GM21515 (cell line): ENCODE measurements around the gene CCDC91.
"Not testable (repeated sequence)": the region's sequence is repeated elsewhere in the genome, so short reads cannot be mapped to it uniquely, and the experiment has no call there.

Experiments
- ATAC-seq: cut with Tn5 transposase; IDR thresholded peaks from one replicate; pipeline ENCODE4 v1.9.1; 2021; ENCODE audit not compliant: unreplicated experiment

CCDC91 gene

DNA sequence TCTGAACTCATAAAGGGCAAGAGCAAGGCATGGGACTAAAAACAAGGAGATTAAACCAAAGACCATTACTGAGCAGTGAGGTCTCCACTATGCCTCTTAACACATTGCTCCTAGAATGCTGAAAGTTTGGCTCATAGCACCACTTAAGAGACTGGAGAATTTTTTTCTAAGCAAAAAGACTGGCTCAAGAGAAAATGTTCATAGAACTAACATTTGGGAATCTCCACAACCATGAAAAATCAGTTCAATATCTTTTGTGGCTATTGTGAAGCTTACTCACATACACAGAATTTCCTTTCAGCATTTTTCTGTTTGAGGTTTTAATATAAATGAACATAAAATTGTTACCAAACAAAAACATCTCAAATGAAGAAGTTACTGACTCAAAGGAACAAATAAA lies 255.8 kb downstream of the CCDC91 start:
- ATAC-seq, result no peak

DNA sequence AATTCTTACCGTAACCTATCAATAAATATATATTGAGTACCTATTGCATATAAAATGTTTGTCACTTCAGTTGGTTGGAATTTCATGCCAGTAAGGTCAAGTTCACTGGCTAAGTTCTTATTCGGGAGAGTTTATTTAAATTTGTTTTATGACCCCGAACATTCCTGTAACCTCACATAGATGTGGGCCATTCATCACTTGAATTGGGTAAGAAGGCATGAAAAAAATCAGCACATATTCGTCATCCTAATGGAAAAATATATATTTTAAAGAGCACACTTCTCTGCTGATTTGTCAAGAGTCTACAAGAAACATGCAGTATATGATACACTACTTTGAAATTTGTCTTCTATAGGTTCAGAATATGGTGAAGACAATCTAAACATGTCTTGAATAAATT lies 263.4 kb downstream of the CCDC91 start:
- no peak for ATAC-seq

DNA sequence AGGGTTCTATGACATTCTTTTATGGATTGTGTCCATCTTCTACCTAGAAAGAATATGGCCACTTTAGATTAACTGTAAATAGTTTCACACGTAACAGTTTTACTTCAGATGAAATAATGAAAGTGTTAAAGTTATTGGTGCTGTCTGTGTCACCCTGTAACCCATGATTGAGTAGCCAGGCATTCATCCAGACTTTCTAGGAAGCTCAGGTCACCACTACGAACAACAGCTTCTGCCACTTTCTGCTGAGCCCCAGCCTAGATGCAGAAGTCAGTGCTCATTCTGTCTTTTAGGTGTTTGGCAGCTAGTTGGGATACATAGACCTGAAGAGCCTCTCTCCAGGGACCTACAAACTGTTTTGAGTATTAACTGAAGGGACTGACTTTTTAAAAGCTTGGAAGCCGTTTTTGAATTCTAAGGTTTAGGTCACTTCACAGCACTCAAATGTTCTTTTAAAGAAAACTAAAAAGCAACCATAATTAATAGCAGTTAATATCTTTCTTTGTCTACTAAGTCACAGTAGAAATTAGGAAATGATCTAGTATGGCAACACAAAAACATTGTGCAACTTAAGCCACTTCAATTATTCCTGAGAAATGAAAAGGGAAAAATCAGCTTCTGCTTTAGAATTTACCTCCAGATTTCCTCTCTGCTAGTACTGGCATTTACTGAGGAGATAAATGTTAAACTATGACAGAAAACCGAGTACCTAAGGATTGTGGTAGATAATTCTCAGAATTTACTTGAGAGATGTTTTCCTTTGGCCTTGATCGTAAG lies 266.9 kb downstream of the CCDC91 start:
- no peak for ATAC-seq

DNA sequence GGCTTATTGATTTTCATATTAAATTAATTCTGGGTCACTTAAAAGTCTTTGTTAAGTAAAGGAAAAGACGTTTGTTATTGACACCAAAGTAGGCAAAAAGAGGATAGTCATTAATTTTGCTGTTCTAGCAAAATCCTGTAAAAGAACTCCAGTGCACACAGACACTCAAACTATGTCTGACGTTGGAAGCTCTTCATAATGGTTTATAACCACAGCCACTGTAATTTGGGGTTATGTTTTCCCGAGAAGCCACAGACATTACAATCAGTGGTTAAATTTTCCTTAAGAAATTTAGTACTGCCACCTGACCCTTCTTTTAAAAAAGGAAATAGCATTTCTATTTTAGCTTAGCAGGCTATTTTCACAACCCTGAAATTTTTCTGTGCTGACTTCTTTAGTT lies 267.5 kb downstream of the CCDC91 start:
- ATAC-seq, result no peak

DNA sequence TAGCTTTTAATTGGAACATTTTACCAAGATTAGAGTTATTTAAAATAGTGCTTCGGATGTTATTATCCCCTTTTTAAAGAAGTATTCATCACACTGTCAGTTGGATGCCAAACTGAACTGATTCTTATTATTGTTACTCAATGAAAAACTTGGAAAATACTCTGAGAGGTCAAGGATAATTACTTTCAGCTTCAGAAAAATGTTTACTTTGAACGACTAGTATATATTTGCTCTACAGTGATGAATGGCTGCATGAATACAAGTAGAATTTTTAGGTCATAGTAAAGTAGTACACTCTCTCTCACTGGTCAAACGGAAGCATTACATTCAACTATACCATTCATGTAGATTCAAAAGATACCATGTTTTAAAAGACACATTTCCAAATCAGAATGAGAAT lies 269.2 kb downstream of the CCDC91 start:
- ATAC-seq, result no peak

DNA sequence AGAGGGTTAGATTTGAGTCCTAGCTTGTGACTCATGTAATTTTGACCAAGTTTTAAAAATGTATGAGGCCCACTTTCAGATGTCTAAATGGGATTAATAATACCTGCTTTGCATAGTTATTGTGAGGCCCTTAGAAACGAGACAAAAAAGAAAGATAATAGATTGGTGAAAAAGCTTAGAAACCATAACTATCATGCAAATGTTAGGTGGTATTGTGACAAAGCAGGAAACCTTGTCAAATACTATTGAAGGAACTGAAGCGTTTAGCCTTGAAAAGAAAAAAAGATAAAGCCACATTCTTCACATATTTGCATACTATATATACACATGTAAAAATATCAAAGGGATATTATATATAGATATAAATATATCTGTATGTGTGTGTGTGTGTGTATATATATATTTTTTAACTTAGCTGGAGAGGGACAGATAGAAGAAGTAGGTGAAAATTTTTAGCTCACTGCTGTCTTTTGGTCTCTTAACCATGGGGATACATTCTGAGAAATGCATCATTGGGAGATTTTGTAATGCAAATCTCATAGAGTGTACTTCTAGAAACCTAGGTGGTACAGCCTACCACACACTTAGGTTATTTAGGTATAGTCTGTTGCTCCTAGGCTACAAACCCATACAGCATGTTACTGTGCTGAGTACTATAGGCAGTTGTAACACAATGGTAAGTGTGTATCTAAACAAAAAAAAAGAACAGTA lies 270.3 kb downstream of the CCDC91 start:
- ATAC-seq, result peak; percentile 59

DNA sequence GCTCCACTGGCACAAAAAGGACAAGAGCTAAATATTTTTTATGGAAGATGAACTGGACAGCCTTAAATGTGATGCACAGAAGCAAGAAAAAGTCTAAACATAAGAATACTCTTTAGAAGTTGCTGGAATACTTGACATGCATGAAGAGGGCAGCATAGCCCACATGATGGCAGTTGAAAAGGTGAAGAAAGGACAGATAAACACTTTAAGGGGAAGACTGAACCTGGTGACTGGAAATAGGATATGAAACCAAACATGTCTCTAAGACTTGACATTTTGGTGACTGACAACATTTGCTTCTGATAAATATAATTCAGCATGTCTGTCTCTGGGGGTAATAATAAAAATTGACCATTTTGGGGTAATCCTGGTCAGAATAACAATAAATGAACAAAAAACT lies 273.1 kb downstream of the CCDC91 start:
- no peak for ATAC-seq

DNA sequence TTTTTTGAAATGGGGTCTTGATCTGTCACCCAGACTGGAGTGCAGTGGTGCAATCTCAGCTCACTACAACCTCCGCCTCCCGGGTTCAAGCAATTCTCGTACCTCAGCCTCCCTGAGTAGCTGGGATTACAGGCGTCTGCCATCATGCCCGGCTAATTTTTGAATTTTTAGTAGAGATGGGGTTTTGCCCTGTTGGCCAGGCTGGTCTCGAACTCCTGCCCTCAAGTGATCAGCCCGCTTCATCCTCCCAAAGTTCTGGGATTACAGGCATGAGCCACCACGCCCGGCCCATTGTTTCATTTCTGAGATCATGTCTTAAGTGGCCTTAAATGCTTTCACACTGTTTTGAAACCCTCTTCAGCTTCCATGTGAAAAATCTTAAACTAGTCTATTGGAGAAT lies 281.5 kb downstream of the CCDC91 start:
- ATAC-seq, result not testable (repeated sequence)

DNA sequence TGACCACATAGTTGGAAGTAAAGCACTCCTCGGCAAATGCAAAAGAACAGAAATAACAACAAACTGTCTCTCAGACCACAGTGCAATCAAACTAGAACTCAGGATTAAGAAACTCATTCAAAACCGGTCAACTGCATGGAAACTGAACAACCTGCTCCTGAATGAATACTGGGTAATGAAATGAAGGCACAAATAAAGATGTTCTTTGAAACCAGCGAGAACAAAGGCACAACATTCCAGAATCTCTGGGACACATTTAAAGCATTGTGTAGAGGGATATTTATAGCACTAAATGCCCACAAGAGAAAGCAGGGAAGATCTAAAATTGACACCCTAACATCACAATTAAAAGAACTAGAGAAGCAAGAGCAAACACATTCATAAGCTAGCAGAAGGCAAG lies 285.9 kb downstream of the CCDC91 start:
- ATAC-seq, result not testable (repeated sequence)

DNA sequence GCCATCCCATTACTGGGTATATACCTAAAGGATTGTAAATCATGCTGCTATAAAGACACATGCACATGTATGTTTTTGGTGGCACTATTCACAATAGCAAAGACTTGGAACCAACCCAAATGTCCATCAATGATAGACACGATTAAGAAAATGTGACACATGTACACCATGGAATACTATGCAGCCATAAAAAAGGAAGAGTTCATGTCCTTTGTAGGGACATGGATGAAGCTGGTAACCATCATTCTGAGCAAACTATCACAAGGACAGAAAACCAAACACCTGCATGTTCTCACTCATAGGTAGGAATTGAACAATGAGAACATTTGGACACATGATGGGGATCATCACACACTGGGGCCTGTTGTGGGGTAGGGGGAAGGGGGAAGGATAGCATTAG lies 288.8 kb downstream of the CCDC91 start:
- ATAC-seq, result not testable (repeated sequence)

DNA sequence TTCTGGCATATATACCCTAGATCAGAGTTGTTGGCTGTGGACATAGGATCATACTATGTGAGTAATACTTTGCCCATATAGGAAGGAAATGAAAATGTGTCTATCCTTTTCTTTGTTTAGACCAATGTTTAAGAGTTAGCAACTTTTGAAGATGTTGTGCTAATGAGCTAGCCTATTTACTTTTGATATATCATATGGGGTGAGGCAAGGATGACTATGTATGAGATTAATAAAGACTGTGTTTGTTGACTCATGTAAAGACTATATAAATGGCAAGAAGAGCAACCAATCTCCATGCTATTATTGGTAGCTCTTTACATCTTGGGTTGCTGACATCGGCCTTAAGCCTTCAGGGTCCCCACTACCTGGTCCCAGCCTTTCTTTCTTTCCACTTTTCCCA lies 289.4 kb downstream of the CCDC91 start:
- ATAC-seq, result no peak

DNA sequence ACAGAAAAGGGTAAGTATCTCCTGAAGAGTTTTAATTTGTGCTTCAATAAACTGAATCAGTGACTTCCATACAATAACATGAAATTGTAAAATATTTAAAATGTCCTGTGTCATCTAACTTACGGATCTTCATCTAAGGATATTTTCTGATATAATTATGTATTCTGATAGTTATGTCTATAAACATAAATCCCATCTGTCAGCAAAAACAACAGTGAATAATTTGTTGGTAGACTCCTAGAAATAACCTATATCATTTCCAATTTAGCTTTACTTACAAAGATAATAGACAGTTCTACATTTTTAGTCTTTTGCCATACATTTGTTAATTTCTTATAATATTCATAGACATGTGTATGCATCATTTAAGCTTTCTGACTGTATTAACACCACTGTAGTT lies 293.9 kb downstream of the CCDC91 start:
- no peak for ATAC-seq

DNA sequence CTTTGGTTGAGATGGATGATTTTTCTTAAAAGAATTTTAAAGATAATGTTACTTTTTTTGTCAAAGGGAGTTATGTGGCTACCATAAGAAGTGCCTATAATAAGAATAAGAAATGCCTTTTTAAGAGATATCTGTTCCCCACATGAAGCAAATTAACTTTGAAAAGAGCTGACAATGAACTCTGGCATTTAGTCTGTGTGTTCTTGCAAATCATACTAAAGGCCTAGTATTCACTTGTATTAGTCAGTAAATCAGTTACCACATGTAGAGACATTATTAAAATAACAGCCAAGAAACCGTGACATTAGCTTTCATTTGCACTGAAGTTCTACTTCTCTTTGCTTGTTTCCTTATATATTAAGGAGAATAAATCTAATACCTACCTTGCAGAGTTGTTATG lies 296.3 kb downstream of the CCDC91 start:
- ATAC-seq, result no peak

DNA sequence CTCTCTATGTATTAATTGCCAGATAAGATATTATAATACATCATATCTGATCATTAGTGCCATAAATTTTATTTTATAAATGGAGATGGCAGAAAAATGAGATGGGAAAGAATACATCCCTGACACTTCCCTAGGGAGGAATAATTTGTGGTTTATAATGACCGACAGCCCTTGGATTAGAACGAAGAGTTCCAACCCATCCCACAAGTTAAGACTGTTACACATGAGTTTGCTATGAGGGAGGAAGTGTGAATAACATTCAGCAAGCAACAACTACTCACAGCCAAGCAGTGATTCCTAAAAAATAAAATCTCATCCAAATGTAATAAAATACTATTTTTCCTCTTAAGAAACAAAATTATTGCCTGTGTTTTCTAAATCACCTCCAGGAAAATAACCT lies 299.0 kb downstream of the CCDC91 start:
- ATAC-seq, result no peak

DNA sequence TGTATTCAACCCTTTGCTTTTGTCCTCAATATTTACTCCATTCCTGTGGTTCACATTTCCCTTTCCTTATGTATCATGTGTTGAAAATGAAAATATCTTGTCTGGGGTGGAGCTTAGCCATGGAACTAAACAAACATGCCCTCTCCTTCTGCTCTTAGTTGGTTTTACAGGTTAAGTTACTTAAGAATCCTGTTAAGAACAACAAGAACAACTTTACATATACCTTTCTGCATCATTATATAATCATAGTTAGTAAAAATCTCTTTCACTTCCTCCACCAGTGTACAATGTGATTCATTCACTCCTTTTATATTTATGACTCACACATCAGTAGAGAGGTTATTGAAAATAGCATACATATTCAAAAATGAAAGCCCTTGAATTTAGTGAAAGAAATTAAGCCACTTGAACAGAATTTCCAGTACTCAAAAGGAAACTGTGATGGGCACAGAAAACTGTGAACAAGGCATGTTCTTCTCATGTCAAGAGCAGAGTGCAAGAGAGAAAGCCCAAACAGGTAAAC lies 307.7 kb downstream of the CCDC91 start:
- ATAC-seq, result peak; percentile 85

DNA sequence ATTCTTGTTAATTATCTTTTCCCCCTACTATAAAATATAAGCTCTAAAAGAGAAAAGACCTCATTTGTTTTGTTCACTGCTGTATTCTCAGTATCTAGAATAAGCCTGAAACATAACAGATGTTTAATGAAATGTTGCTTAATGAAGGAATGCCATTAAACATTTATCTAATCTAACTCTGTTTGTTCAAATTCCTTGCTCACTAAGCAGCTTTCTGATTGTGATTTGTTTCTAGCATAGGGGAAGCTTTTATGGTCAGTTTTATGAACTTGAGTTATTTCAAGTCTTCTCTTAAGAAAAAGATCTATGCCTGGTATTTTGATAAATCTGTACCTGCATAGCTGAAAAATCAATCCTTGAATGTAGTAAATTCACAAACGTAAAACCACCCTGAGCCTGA lies 308.6 kb downstream of the CCDC91 start:
- no peak for ATAC-seq

DNA sequence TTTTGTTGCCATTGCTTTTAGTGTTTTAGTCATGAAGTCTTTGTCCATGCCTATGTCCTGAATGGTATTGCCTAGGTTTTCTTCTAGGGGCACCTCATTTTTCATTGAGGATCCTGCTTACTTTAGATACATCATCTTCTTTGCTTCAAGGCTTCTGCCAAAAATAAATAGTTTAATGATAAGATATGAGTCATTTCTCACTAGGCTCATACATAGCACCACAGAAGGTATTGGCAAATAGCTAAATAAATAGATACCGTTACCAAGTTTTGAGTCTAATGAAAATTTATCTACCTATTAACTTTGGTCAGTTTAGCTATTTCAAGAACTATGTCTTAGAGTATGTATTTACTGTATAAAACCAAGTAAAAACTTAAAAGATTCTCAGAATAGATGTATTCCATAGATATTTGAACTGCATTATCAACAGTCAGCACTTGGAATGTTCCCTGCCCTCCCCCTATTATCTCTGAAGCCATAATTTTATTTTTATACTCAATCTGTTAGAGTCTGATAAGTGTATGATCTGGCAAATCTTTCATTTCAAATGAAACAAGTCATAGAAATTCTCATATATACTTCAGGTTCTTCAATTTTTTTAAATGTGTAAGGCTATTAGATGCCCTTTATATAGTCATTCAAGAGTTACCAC lies 310.2 kb downstream of the CCDC91 start:
- ATAC-seq, result no peak

DNA sequence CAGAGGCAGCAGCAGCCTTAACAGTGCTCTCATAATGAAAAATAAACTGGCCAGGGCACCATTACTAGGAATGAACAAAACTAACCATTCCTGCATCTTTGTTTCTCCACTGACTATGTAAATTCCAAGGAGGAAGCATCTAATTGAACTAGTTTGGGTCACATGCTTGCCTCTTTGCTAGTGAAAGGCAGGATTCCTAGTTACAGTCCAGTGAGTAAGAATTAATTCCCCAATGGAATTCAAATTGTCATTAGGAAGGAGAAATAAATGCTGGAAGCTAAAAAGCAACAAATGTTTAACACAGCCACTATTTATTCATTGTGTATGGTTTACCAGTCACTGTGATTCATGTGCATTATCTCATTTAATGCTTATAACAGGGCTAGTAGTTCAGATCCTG lies 316.0 kb downstream of the CCDC91 start:
- ATAC-seq, result no peak

DNA sequence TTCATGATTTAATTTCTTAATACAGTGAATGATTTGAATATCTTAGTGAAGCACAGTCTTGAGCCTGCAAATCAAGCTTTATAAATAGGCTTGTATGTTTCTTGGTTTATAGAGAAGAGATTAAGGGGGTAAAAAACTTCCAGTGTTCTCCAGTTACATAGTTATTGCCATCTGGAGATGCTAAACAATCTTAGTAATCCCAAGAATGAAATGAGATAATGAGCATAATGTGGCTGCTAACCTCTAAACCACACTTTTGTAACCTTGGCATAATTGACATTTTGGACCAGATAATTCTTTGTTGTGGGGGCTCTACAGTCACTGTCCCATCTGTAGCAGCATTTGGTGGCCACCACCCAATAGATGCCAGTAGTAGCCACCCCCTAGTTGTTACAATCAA lies 316.8 kb downstream of the CCDC91 start:
- ATAC-seq, result no peak

DNA sequence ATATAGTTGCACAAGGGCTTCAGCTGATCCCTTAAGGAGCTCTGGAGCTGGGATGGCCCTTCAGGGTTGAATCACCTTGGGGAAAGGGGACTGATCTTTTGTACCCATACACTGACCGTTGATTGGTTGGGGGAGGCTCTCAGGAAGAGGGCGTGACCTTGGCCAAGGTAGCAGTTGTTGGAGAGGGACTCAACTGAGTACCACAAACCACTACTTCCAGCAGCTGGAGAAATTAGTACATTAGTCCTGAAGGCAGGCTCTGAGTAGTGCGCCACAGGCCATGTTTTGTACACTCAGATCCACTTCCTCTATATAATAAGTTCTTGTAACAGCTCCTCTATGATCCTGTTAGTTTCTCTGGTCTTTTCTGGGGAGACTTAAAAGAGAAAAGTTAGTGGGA lies 317.6 kb downstream of the CCDC91 start:
- no peak for ATAC-seq

DNA sequence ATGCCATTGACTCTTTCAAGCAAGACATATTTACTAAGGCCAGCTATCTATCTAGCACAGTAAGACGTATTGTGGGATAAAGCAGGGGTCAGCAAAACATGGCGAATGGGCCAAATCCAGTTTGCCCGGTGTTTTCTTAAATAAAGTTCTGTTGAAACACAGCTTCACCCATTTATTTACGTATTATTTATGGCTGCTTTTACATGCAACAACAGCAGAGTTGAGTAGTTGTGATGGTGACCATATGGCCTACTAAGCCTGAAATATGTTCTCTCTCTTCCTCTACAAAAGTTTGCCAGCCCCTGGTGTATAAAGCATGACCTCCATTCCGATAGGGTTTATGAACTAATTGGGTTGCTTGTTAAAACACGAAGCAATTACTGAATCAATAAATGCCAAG lies 322.1 kb downstream of the CCDC91 start:
- no peak for ATAC-seq

DNA sequence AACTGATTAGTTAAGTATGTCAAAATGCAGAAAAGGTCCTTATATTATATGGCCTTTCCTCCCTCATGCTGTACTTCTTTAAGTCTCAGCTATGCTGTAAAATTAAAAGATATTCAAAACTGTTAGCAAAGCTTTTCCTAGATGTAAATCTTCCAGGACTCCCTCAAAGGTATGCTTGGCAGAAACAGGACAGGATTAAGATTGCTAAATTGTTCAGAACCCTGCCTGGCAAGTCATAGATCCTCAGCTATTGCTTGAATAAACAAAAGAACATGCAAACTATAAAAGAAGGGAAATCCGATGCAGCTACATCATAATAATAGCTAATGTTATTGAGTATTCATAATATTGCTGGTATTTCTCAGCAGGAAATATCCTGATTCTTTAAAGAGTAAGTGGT lies 322.6 kb downstream of the CCDC91 start:
- ATAC-seq, result no peak
